ENCODE data around the gene TCEAL3. TPM values are rescaled to one million over a fixed set of nuclear protein-coding genes. Genes with fewer than 3 reads are reported as not detected.

The TCEAL3 gene
- total RNA-seq, 4 donors from 2014 or later, result 2.8 to 38.3 (median 11.3) TPM

- Histone ChIP-seq H3K4me1 (no peaks in the 10 kb centered on the region), H3K4me3 (no peak overlapping the region), H3K27me3 (no peaks in the 10 kb centered on the region), H3K27ac (no peak overlapping the region), H3K36me3 (no peaks in the 10 kb centered on the region), H3K9me3 (no peaks in the 10 kb centered on the region)
- intact Hi-C loops (cut with DNase I), result no loop called here
- DNase-seq, result no peak
- TF ChIP-seq POLR2A (IDR thresholded peaks at IDR 0.05) (no peak), CTCF (IDR thresholded peaks at IDR 0.05) (no peak)
- 77 to 90% methylated on average over 1 to 4 of the region's 6 CpGs for WGBS, 2 donors
Measured at GRCh38 chrX:103571121-103571520, 36.6 kb upstream of the TCEAL3 start.

DNA sequence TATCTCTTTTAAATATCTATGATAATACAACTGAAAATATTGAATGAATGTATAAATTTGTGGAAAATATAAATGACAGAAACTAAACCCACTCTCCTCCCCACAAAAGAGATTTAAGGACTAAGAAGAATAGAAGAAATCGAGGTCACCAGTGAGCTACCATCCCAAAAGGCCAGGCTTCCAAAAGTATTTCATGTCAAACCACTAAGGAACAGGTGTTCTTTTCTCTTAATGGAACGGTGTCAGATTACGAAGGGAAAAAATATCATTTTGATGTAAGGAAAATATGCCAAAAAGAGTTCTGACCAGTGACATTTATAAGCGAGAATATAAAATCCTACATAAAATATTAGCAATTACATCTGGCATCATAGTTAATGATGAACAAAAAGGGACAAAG is 36.0 kb upstream of the TCEAL3 start:
- intact Hi-C loops (cut with DNase I), result no loop called here
- H3K4me1 ChIP-seq, result no peaks in the 10 kb centered on the region
- no peak for TF ChIP-seq CTCF (IDR thresholded peaks at IDR 0.05)
- TF ChIP-seq POLR2A (IDR thresholded peaks at IDR 0.05), result no peak
- no peaks in the 10 kb centered on the region for H3K9me3 ChIP-seq
- H3K4me3 ChIP-seq, result no peak overlapping the region
- H3K36me3 ChIP-seq, result no peaks in the 10 kb centered on the region
- DNase-seq, result no peak
- WGBS, 2 donors, result 75 to 77% methylated on average over 4 of the region's 4 CpGs
- no peak overlapping the region for H3K27ac ChIP-seq
- H3K27me3 ChIP-seq, result no peaks in the 10 kb centered on the region

DNA sequence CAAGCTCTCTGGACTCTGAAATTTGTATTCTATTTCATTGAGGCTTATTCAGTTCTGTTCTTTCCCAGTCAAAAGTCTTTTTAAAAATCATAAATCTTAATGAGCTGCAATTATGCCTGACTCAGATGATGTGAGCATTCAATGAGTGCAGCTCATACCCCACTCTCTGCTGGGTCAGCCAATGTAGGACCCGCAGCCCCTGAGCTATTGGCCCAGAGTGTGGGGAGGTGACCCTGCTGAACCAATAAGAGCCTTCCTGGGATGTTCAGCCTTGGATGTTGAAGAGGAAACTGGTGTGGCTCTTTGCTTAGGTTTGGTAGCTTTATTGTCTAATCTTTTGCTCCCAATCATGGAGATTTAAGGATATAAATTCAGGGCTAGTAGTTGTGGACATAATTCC is 34.6 kb upstream of the TCEAL3 start:
- WGBS, 2 donors, result 83% methylated on average over 1 of the region's 1 CpG; no CpG with 5 or more reads in 1 of the 2 donors
- intact Hi-C loops (cut with DNase I), result no loop called here
- TF ChIP-seq CTCF (IDR thresholded peaks at IDR 0.05) (no peak), POLR2A (IDR thresholded peaks at IDR 0.05) (no peak)

DNA sequence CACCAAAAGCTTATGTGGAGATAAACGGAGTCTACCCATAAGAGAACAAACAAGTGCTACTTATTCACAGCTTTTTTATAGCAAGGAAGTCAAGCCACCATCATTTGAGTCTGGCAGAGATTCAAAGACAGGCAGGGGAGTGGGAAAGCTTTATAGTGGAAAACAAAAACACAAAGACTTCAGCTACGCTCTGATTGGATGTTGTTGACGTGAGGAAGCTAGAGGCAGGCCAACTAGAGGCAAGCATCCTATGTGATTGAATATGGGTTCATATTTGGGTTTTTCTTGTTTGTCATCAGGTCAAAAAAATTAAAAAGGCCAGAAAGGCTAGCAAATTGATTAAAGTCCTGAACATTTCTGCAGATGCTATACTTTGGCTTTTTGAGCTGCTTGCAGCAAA is 23.2 kb upstream of the TCEAL3 start:
- no peaks in the 10 kb centered on the region for H3K27me3 ChIP-seq
- intact Hi-C loops (cut with DNase I), result no loop called here
- H3K27ac ChIP-seq, result no peak overlapping the region
- no peaks in the 10 kb centered on the region for H3K36me3 ChIP-seq
- TF ChIP-seq CTCF (IDR thresholded peaks at IDR 0.05), result no peak
- 57 to 86% methylated on average over 3 of the region's 3 CpGs for WGBS, 2 donors
- DNase-seq, result no peak
- peaks cover 0 to 11% (median 0%) of the 10 kb centered on the region in 3 donors for H3K4me1 ChIP-seq
- H3K4me3 ChIP-seq, result peak overlapping the region in 2 of 4 donors; percentile 66 to 73
- H3K9me3 ChIP-seq, result peaks cover 0 to 10% (median 0%) of the 10 kb centered on the region in 3 donors

More for the DNA sequence above, 34.6 kb upstream of the TCEAL3 start:
- Histone ChIP-seq H3K27me3 (no peaks in the 10 kb centered on the region), H3K27ac (no peak overlapping the region), H3K9me3 (no peaks in the 10 kb centered on the region), H3K4me1 (no peaks in the 10 kb centered on the region), H3K36me3 (no peaks in the 10 kb centered on the region), H3K4me3 (no peak overlapping the region)
- no peak for DNase-seq

DNA sequence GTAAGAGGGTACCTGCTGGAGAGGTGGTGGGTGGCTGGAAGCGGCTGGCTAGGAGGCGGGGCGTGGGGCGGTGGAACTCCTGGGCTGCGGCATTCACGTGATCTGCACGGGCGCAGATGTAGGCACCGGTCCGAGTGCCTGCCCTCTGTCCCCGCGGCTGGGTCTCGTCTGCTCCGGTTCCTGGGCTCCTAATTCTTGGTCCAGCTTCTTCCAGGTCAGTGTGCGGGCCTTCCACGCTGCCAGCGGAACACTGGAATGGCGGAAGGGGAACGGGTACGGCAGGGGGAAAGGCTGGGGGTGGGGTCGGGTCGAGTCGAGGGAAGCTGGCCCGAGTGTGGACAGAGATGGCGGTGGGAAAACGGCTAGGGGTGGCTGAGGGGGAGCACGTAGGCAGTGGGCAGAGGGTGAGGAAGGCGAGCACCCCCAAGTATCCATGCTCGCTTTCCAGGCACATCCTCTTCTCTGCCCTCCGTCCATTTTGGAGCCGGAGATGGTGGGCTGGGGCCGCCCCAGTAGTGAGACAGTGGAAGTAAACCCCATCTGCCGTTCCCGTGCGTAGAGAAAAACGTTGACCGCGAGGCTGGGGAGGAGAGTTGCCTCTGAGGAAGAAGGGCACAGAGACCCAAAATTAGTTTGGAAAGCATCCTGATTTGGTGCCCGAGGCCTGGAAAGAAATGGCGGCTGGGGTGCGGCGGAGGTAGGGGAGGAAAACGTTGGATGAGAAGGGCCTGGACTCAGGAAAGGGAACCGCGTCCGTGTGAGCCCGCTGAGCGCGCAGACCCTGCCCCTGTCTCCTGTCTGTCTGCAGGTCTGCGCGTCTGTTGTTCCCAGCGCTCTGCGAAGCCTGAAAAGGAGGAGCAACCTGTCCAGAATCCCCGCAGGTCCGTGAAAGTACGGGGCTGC is 22.1 kb upstream of the TCEAL3 start, which contains the start of gene TCEAL4:
TCEAL4 (plus strand) TSS at position 105 of the 903 bp plus-strand sequence. CDS start 1,161 bp downstream, outside the sequence.
- Histone ChIP-seq H3K4me3 (peak within 1 kb of the TSS; percentile 49 to 73 (median 66)), H3K27me3 (no peaks in the 10 kb centered on the region), H3K4me1 (peaks cover 0 to 11% (median 0%) of the 10 kb centered on the region in 3 donors), H3K9me3 (peaks cover 0 to 10% (median 0%) of the 10 kb centered on the region in 3 donors), H3K36me3 (no peaks in the 10 kb centered on the region), H3K27ac (peak within 1 kb of the TSS; percentile 84 to 90 (median 88))
- TF ChIP-seq POLR2A (IDR thresholded peaks at IDR 0.05), result peak in 2 of 4 donors; percentile 17 to 57
- TF ChIP-seq CTCF (IDR thresholded peaks at IDR 0.05), result no peak
- intact Hi-C loops (cut with DNase I), result no loop called here
- no peak for DNase-seq
- WGBS, 2 donors, result 5 to 37% methylated on average over 4 to 36 of the region's 56 CpGs
